Inflammatory macrophage treated with lipopolysaccharide for 1 hour (primary cell): ENCODE results near the gene PDSS2.
"Not testable (repeated sequence)": the region's sequence is repeated elsewhere in the genome, so short reads cannot be mapped to it uniquely, and the experiment has no call there.

Experiments used
- DNase-seq, 2 donors: peaks; one replicate each; pipeline ENCODE4 v3.0.0-alpha.2; 2020 to 2022

Gene PDSS2

GRCh38 chr6:107315114-107315513 is 144.2 kb downstream of the PDSS2 start:
- DNase-seq: no peak

GRCh38 chr6:107314531-107314939 is 144.8 kb downstream of the PDSS2 start:
- no peak for DNase-seq

GRCh38 chr6:107313776-107314175 is 145.6 kb downstream of the PDSS2 start:
- no peak for DNase-seq

GRCh38 chr6:107310362-107310761 is 149.0 kb downstream of the PDSS2 start:
- DNase-seq: no peak

- no peak for DNase-seq
Measured at GRCh38 chr6:107308677-107309076, 150.7 kb downstream of the PDSS2 start.

- not testable (repeated sequence) for DNase-seq
Measured at GRCh38 chr6:107305994-107306393, 153.4 kb downstream of the PDSS2 start.

- no peak for DNase-seq
Measured at GRCh38 chr6:107305391-107305790, 154.0 kb downstream of the PDSS2 start.

GRCh38 chr6:107304421-107305025 is 154.8 kb downstream of the PDSS2 start:
- DNase-seq: no peak

GRCh38 chr6:107293350-107293749 is 166.0 kb downstream of the PDSS2 start:
- no peak for DNase-seq

- no peak for DNase-seq
Measured at GRCh38 chr6:107292715-107293271, 166.6 kb downstream of the PDSS2 start.

GRCh38 chr6:107290491-107290890 is 168.9 kb downstream of the PDSS2 start:
- DNase-seq: no peak

- DNase-seq: not testable (repeated sequence)
Measured at GRCh38 chr6:107289258-107289657, 170.1 kb downstream of the PDSS2 start.

- not testable (repeated sequence) for DNase-seq
Measured at GRCh38 chr6:107285683-107286082, 173.7 kb downstream of the PDSS2 start.

GRCh38 chr6:107284805-107285204 is 174.6 kb downstream of the PDSS2 start:
- no peak for DNase-seq

- DNase-seq: no peak
Measured at GRCh38 chr6:107280791-107281190, 178.6 kb downstream of the PDSS2 start.

GRCh38 chr6:107280001-107280400 is 179.4 kb downstream of the PDSS2 start:
- not testable (repeated sequence) for DNase-seq

- no peak for DNase-seq
Measured at GRCh38 chr6:107275330-107275865, 184.0 kb downstream of the PDSS2 start.

- DNase-seq: no peak
Measured at GRCh38 chr6:107274288-107274687, 185.1 kb downstream of the PDSS2 start.

- no peak for DNase-seq
Measured at GRCh38 chr6:107272246-107272645, 187.1 kb downstream of the PDSS2 start.

- DNase-seq: no peak
Measured at GRCh38 chr6:107271208-107271790, 188.1 kb downstream of the PDSS2 start.

GRCh38 chr6:107267634-107268033 is 191.7 kb downstream of the PDSS2 start:
- DNase-seq: no peak

GRCh38 chr6:107267006-107267405 is 192.4 kb downstream of the PDSS2 start:
- DNase-seq: no peak

- DNase-seq: no peak
Measured at GRCh38 chr6:107266563-107266962, 192.8 kb downstream of the PDSS2 start.

GRCh38 chr6:107264357-107264840 is 195.0 kb downstream of the PDSS2 start:
- DNase-seq: no peak
